Stomach (tissue), 9 donors: ENCODE results near the gene TRAK1. TPM values are rescaled to one million over a fixed set of nuclear protein-coding genes. Genes with fewer than 3 reads are reported as not detected.
"Not testable (repeated sequence)": the region's sequence is repeated elsewhere in the genome, so short reads cannot be mapped to it uniquely, and the experiment has no call there.

ENCODE experiments used
- DNase-seq, 2 donors: peaks; one replicate each; pipeline versions ENCODE4 v3.0.0 to v3.0.0-alpha.2; 2013 to 2019
- H3K27ac ChIP-seq, 5 donors: fragments of 200-600 bp in 4 of 5; sonication (generic) in 4 of 5; one replicate each; pipeline ENCODE4 v1.5.1; 2013 to 2019; ENCODE audit warnings: mild to moderate bottlenecking in 1 of 5, moderate library complexity in 1 of 5
- H3K27me3 ChIP-seq, 3 donors: fragments of 200-600 bp; sonication (generic); one replicate each; pipeline ENCODE4 v1.5.1; 2017 to 2019; ENCODE audit warnings: mixed run types in 1 of 3
- H3K36me3 ChIP-seq, 4 donors: fragments of 200-600 bp; sonication (generic); 1 replicate in 3 of 4; 2 replicates in 1 of 4; pipeline ENCODE4 v1.5.1; 2016 to 2019
- H3K4me1 ChIP-seq, 4 donors: fragments of 200-600 bp; sonication (generic); one replicate each; pipeline ENCODE4 v1.5.1; 2016 to 2019
- H3K4me3 ChIP-seq, 4 donors: fragments of 200-600 bp; sonication (generic) in 3 of 4; one replicate each; pipeline ENCODE4 v1.5.1; 2016 to 2019; ENCODE audit warnings: mild to moderate bottlenecking in 1 of 4
- H3K9me3 ChIP-seq, 4 donors: fragments of 200-600 bp; sonication (generic); one replicate each; pipeline ENCODE4 v1.5.1; 2016 to 2019
- CTCF ChIP-seq, 7 experiments: fragments of 450-650 bp in 4 of 7; fragments of 200-600 bp in 3 of 7; sonication (generic) in 3 of 7; IDR thresholded peaks; one replicate each; pipeline ENCODE4 v1.5.1; 2016 to 2019; ENCODE audit warnings: antibody characterized with exemption in 7 of 7, control low read depth in 2 of 7, mild to moderate bottlenecking in 1 of 7
- EP300 ChIP-seq: sonication (generic); formaldehyde crosslinking; IDR thresholded peaks from one replicate; pipeline ENCODE4 v1.6.1; 2017; ENCODE audit warnings: antibody characterized with exemption
- POLR2A ChIP-seq, 4 donors: fragments of 450-650 bp; IDR thresholded peaks; one replicate each; pipeline ENCODE4 v1.6.1; 2016; ENCODE audit warnings: antibody characterized with exemption in 4 of 4, control low read depth in 2 of 4, mild to moderate bottlenecking in 1 of 4, moderate library complexity in 1 of 4
- POLR2AphosphoS5 ChIP-seq, 3 donors: sonication (generic); formaldehyde crosslinking; IDR thresholded peaks; one replicate each; pipeline ENCODE4 v1.6.1; 2016; ENCODE audit warnings: antibody characterized with exemption in 3 of 3
- WGBS, 5 donors: extraction: QIAGEN DNeasy Blood & Tissue Kit in 3 of 5; methylation state at CpG; one replicate each; pipeline versions ENCODE4 v1.1.5 to v1.1.7; 2013 to 2018; 5-methylcytosine and 5-hydroxymethylcytosine counted together
- intact Hi-C: fragments of 100-400 bp; cut with DNase I; formaldehyde crosslinking; loops from one replicate; pipeline ENCODE4 v1.15.1; 2023; ENCODE audit warnings: low total_unique reads
- polyA plus RNA-seq, 3 donors: library from polyadenylated mRNA; stranded (reverse); fragments of 200-250 nt; gene quantifications; one replicate each; pipeline ENCODE4 v1.2.3, GENCODE V29; 2013
- total RNA-seq, 5 donors: library from RNA; depleted of rRNA; stranded (reverse); fragments of >200 nt; gene quantifications; one replicate each; pipeline versions ENCODE4 v1.1.0 to v1.2.3, GENCODE V29; 2014 to 2016
- donor health status: healthy with polysubstance abuse.
- donor health status: Bipolar disorder and iron deficiency.
- donor health status: healthy.

The TRAK1 gene
- total and polyA plus RNA-seq, 8 donors, result 17.2 to 328 (median 86.0) TPM

GRCh38 chr3:42101481-42101880 lies 10.3 kb downstream of the TRAK1 start:
- peaks cover 6 to 63% (median 36%) of the 10 kb centered on the region in 4 donors for H3K4me1 ChIP-seq
- TF ChIP-seq CTCF (IDR thresholded peaks at IDR 0.05) (no peak), POLR2A (IDR thresholded peaks at IDR 0.05) (no peak), EP300 (no peak), POLR2AphosphoS5 (IDR thresholded peaks at IDR 0.05) (no peak)
- DNase-seq, result no peak
- no peaks in the 10 kb centered on the region for H3K27me3 ChIP-seq
- no peak overlapping the region for H3K4me3 ChIP-seq
- 22 to 55% (median 52%) methylated on average over 1 of the region's 1 CpG for WGBS, 5 donors
- peaks cover 9 to 18% (median 13%) of the 10 kb centered on the region in 4 donors for H3K36me3 ChIP-seq
- peak overlapping the region in 4 of 5 donors; percentile 28 to 67 (median 51) for H3K27ac ChIP-seq
- intact Hi-C loops, result loop anchor here (5.0 kb wide), 1 partner anchor 209 kb away; no protein-coding TSS in a partner anchor
- no peaks in the 10 kb centered on the region for H3K9me3 ChIP-seq

DNA sequence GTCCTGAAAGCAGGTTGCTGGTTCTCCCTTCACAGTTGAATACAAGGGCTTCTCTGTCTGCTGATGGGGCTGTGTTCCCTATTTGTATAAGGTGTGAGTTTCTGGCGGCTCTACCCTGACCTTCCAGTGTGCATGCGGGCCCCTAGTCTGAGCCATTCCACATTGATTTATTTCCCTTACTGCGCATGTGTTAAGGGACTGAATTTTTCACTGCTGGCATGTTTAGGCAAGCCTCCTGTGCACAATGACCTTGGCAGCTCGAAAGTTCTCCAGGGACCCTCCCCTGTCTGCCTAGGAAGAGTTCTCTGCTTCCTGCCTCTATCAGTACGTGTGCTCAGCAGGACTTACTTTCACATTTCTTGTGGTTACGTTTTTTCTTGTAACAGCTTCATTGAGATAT lies 11.4 kb downstream of the TRAK1 start:
- Histone ChIP-seq H3K36me3 (peaks cover 9 to 18% (median 13%) of the 10 kb centered on the region in 4 donors), H3K4me1 (peaks cover 6 to 52% (median 31%) of the 10 kb centered on the region in 4 donors), H3K9me3 (no peaks in the 10 kb centered on the region), H3K27ac (peak overlapping the region in 1 of 5 donors; percentile 1), H3K4me3 (no peak overlapping the region), H3K27me3 (no peaks in the 10 kb centered on the region)
- intact Hi-C loops, result loop anchor here (5.0 kb wide), 1 partner anchor 210 kb away; no protein-coding TSS in a partner anchor
- DNase-seq, result peak in 1 of 2 donors; percentile 61
- TF ChIP-seq POLR2A (IDR thresholded peaks at IDR 0.05) (no peak), POLR2AphosphoS5 (IDR thresholded peaks at IDR 0.05) (no peak), CTCF (IDR thresholded peaks at IDR 0.05) (no peak), EP300 (no peak)
- 29 to 46% (median 37%) methylated on average over 6 of the region's 6 CpGs for WGBS, 5 donors

GRCh38 chr3:42103921-42104665 lies 12.9 kb downstream of the TRAK1 start:
- 92 to 97% (median 94%) methylated on average over 14 to 15 of the region's 15 CpGs for WGBS, 5 donors
- Histone ChIP-seq H3K36me3 (peaks cover 9 to 18% (median 13%) of the 10 kb centered on the region in 4 donors), H3K4me1 (peaks cover 6 to 38% (median 23%) of the 10 kb centered on the region in 4 donors)
- H3K27me3 ChIP-seq, H3K27ac ChIP-seq, DNase-seq, H3K4me3 ChIP-seq, H3K9me3 ChIP-seq: not testable (repeated sequence)
- intact Hi-C loops, result loop anchor here (5.0 kb wide), 1 partner anchor 212 kb away; no protein-coding TSS in a partner anchor

DNA sequence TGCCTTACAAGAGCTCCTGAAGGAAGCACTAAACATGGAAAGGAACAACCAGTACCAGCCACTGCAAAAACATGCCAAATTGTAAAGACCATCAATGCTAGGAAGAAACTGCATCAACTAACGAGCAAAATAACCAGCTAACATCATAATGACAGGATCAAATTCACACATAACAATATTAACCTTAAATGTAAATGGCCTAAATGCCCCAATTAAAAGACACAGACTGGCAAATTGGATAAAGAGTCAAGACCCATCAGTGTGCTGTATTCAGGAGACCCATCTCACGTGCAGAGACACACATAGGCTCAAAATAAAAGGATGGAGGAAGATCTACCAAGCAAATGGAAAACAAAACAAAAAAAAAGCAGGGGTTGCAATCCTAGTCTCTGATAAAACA lies 14.8 kb downstream of the TRAK1 start:
- H3K4me3 ChIP-seq, H3K27me3 ChIP-seq, H3K27ac ChIP-seq, intact Hi-C loops, H3K9me3 ChIP-seq, DNase-seq: not testable (repeated sequence)
- 94 to 100% (median 100%) methylated on average over 1 to 2 of the region's 2 CpGs for WGBS, 5 donors
- H3K4me1 ChIP-seq, result peaks cover 4 to 20% (median 12%) of the 10 kb centered on the region in 4 donors
- H3K36me3 ChIP-seq, result peaks cover 9 to 18% (median 13%) of the 10 kb centered on the region in 4 donors

DNA sequence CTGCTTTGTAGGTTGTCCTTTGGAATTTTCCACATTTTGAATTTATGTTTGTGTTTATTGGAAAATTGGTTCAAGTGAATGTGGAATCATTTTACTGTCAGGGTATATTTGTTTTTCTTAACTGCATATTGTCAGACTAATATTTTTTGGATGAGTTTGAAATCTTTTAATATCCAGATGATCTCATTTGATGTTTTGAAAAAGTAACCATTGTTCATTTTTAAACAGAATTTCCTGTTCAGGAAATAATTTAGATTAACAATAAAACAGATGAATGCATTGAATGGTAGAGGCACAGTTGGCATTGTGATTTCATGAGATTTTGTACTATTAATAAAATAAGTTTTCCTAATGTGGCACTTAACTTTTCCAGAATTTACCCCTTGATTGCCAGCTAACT lies 15.5 kb downstream of the TRAK1 start:
- H3K27ac ChIP-seq, result peak overlapping the region in 1 of 5 donors; percentile 28

GRCh38 chr3:42110631-42111030 lies 19.5 kb downstream of the TRAK1 start:
- Histone ChIP-seq H3K9me3 (no peaks in the 10 kb centered on the region), H3K27ac (no peak overlapping the region), H3K27me3 (no peaks in the 10 kb centered on the region), H3K4me3 (no peak overlapping the region), H3K4me1 (peaks cover 0 to 19% (median 6%) of the 10 kb centered on the region in 4 donors), H3K36me3 (no peaks in the 10 kb centered on the region)
- WGBS, 5 donors, result 82 to 94% (median 85%) methylated on average over 3 of the region's 3 CpGs
- intact Hi-C loops, result no loop called here
- no peak for DNase-seq
- no peak for TF ChIP-seq CTCF (IDR thresholded peaks at IDR 0.05)
- no peak for TF ChIP-seq POLR2A (IDR thresholded peaks at IDR 0.05)
- no peak for TF ChIP-seq POLR2AphosphoS5 (IDR thresholded peaks at IDR 0.05)
- no peak for TF ChIP-seq EP300

More for the DNA sequence above, 15.5 kb downstream of the TRAK1 start:
- no peak overlapping the region for H3K4me3 ChIP-seq
- H3K27me3 ChIP-seq, result no peaks in the 10 kb centered on the region
- DNase-seq, result no peak
- H3K9me3 ChIP-seq, result no peaks in the 10 kb centered on the region
- intact Hi-C loops, result no loop called here
- peaks cover 0 to 14% (median 8%) of the 10 kb centered on the region in 4 donors for H3K4me1 ChIP-seq
- TF ChIP-seq POLR2A (IDR thresholded peaks at IDR 0.05), result no peak
- H3K36me3 ChIP-seq, result peaks cover 9 to 18% (median 13%) of the 10 kb centered on the region in 4 donors
